Measurements from ENCODE around the gene SUN5.

GRCh38 chr20:33038243-33038642 lies 34.0 kb upstream of the SUN5 start:
- no peak for TF ChIP-seq GATA3 (IDR thresholded peaks at IDR 0.05; ENCODE audit: low read depth, low read length)
- no peak for TF ChIP-seq GATA2 (IDR thresholded peaks at IDR 0.05; ENCODE audit: low read depth, low read length)

Data from SH-SY5Y (cell line).